HG02571 (cell line): ENCODE measurements around the gene MRM3.
"Not testable (repeated sequence)": the region's sequence is repeated elsewhere in the genome, so short reads cannot be mapped to it uniquely, and the experiment has no call there.

ENCODE experiments used
- ATAC-seq: cut with Tn5 transposase; IDR thresholded peaks from one replicate; pipeline ENCODE4 v1.9.1; 2021; ENCODE audit warnings: mild to moderate bottlenecking, moderate library complexity; ENCODE audit not compliant: unreplicated experiment

Gene MRM3

DNA sequence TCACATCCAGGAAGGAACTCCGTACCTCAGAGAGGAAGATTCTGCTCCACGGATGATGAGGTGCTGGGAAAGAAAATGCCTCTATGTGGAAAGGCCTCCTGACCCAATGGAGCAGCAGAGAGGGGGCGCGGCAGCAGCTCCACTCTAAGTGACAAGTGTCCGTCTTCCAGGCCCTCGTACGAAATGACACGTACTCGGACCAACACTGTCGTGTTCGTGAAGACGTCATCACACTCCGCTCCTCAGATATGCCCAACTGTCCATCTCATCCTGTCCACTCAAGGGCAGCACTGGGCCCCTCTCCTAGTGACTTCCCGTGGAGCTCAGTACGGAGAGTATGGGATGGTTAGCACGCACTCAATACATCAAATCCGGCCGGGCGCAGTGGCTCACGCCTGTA is 32.2 kb downstream of the MRM3 start:
- ATAC-seq: no peak

DNA sequence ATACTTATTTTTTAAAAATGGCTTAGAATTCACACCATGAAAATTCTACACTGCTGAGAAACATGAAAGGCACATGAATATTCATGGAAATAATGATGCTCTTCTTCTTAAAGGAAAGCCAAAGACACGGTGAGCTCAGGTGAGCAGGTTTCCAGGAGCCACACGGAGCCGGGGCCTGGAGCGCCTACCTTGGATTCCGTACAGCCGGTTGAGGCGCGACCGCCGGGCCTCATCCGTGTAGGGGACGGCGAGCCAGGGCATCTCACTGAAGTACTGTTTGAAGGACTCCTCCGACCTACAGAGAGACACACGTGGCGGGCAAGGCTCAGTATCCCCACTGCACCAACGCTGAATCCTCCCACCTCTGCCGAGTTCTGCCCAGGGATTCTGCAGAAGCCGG is 37.1 kb downstream of the MRM3 start:
- no peak for ATAC-seq

GRCh38 chr17:823501-823902 is 41.3 kb downstream of the MRM3 start:
- no peak for ATAC-seq

- ATAC-seq: no peak
These were observed 42.2 kb downstream of the MRM3 start for GRCh38 chr17:824378-824777.

- ATAC-seq: no peak
These were observed 43.1 kb downstream of the MRM3 start for GRCh38 chr17:825216-825615.

- no peak for ATAC-seq
These were observed 44.6 kb downstream of the MRM3 start for GRCh38 chr17:826778-827177.

GRCh38 chr17:828761-829160 is 46.6 kb downstream of the MRM3 start:
- ATAC-seq: no peak

DNA sequence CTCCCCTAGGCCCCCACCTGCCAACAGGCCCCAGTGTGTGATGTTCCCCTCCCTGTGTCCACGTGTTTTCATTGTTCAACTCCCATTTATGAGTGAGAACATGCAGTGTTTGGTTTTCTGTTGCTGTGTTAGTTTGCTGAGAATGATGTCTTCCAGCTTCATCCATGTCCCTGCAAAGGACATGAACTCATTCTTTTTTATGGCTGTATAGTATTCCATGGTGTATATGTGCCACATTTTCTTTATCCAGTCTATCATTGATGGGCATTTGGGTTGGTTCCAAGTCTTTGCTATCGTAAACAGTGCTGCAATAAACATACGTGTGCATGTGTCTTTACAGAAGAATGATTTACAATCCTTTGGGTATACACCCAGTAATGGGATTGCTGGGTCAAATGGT is 47.5 kb downstream of the MRM3 start:
- ATAC-seq: not testable (repeated sequence)

DNA sequence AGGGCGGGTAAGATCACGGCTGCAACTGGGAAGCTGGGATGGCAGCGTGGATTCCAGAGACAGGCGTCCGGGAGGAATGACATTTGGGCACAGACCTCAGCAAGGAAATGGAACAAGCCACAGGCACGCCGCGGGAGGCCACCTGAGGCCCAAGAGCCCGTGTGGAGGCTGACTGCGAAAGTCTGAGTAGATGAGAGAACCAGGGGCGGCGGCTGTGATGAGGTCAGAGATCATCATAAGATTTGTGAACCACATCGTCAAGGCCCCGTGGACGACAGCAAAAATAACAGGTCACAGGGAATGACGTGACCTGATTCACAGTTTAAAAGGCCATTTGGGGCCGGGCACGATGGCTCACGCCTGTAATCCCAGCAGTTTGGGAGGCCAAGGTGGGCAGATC is 48.2 kb downstream of the MRM3 start:
- ATAC-seq: no peak

- ATAC-seq: no peak
These were observed 48.8 kb downstream of the MRM3 start for GRCh38 chr17:830950-831349.

DNA sequence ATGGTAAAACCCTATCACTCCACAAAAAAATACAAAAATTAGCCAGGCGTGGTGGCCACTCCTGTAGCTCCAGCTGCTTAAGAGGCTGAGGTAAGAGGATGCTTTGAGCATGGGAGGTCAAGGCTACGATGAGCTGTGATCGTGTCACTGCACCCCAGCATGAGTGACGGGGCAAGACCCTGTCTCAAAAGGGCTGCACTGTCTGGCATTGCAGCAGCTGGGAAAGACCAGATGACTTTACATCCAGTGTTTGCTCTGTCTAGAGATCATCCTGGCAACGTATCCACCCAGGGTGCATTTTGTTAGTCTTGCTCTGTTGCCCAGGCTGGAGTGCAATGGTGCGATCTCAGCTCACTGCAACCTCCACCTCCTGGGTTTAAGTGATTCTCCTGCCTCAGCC is 52.0 kb downstream of the MRM3 start:
- no peak for ATAC-seq

- no peak for ATAC-seq
These were observed 53.1 kb downstream of the MRM3 start for GRCh38 chr17:835263-835662.

DNA sequence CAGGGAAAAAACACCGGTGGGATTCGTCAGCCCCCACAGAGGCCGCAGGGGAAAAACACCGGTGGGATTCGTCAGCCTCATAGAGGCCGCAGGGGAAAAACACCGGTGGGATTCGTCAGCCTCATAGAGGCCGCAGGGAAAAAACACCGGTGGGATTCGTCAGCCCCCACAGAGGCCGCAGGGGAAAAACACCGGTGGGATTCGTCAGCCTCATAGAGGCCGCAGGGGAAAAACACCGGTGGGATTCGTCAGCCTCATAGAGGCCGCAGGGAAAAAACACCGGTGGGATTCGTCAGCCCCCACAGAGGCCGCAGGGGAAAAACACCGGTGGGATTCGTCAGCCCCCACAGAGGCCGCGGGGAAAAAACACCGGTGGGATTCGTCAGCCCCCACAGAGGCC is 53.6 kb downstream of the MRM3 start:
- ATAC-seq: not testable (repeated sequence)

DNA sequence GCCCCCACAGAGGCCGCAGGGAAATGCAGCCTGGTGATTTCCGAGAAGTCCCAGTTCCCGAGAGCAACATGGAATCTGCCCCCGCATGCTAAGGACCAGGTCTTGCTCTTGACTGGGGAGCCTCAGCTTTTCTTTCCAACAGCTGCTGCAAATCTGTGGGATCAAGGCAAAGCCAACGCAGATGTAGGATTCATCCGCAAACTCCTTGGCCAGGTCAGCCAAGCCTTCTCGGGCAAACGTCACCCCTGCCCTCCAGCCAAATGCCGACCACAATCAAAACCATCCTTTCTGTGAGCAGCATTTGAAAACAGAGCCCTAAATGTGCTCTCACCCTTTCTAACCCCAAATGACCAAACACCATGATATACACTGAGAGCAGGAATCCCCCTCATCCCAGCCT is 54.0 kb downstream of the MRM3 start:
- ATAC-seq: no peak

DNA sequence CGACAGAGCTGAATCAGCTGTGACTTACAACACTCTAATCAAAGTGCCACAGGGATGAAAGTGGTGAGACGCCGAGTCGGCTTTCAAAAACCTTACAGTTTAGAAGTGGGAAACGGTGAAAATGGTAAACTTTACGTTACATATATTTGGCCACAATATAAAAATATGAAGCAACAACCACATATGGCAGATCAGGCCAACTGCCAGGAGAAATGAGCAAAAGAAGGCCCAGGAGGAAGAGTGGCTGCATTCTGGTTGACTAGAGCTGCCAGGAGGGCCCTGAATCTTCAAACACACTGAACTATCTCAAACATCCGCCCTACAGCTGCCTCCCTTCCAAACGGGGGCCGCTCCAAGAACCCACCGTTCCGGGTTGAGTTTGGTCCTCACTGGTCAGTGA is 56.3 kb downstream of the MRM3 start:
- ATAC-seq: no peak

- ATAC-seq: no peak
These were observed 59.2 kb downstream of the MRM3 start for GRCh38 chr17:841313-841712.
